K562 (cell line): ENCODE measurements around the gene LRRC25. TPM values are rescaled to one million over a fixed set of nuclear protein-coding genes. Genes with fewer than 3 reads are reported as not detected.

Source experiments
- BCLAF1 ChIP-seq, 2 experiments: fragments of 450-650 bp in 1 of 2; IDR thresholded peaks; 2 replicates each; pipeline ENCODE4 v1.6.1; 2011 to 2017; ENCODE audit warnings: low read depth in 2 of 2, antibody characterized with exemption in 1 of 2, borderline replicate concordance in 1 of 2, low read length in 1 of 2, mild to moderate bottlenecking in 1 of 2, mixed read lengths in 1 of 2; ENCODE audit not compliant: control insufficient read depth in 1 of 2
- CREB1 ChIP-seq, 2 experiments: sonication (generic) in 1 of 2; formaldehyde crosslinking in 1 of 2; IDR thresholded peaks; 2 replicates each; pipeline versions ENCODE4 v1.6.1 to v1.8.0; 2012 to 2022; ENCODE audit warnings: inconsistent platforms in 1 of 2, mild to moderate bottlenecking in 1 of 2, missing genetic modification reagents in 1 of 2, moderate library complexity in 1 of 2
- DMBX1 ChIP-seq: fragments of 250-450 bp; sonication (Bioruptor Pico); IDR thresholded peaks from 2 replicates; pipeline ENCODE4 v1.8.0; 2022; ENCODE audit warnings: inconsistent platforms, mild to moderate bottlenecking, moderate library complexity, borderline replicate concordance
- HMG20A ChIP-seq: fragments of 450-650 bp; formaldehyde crosslinking; conservative IDR thresholded peaks from 2 replicates; pipeline ENCODE4 v1.4.0; 2020; ENCODE audit warnings: mild to moderate bottlenecking, mixed read lengths
- HOMEZ ChIP-seq: fragments of 250-450 bp; sonication (Bioruptor Pico); IDR thresholded peaks from 2 replicates; pipeline ENCODE4 v1.4.0; 2020; ENCODE audit warnings: mild to moderate bottlenecking, moderate library complexity
- MITF ChIP-seq: IDR thresholded peaks from 2 replicates; pipeline ENCODE4 v1.6.1; 2014; ENCODE audit warnings: antibody characterized with exemption
- NELFE ChIP-seq: IDR thresholded peaks from 2 replicates; pipeline ENCODE4 v1.6.1; 2011; ENCODE audit warnings: mild to moderate bottlenecking; ENCODE audit not compliant: insufficient read depth, insufficient read length
- PHB2 ChIP-seq: fragments of 450-650 bp; IDR thresholded peaks from 2 replicates; pipeline ENCODE4 v1.6.1; 2017; ENCODE audit warnings: low read depth
- PKNOX1 ChIP-seq: fragments of 450-650 bp; IDR thresholded peaks from 2 replicates; pipeline ENCODE4 v1.6.1; 2016
- RBM22 ChIP-seq: fragments of 200-400 bp; formaldehyde crosslinking; IDR thresholded peaks from 2 replicates; pipeline ENCODE4 v1.6.1; 2018; ENCODE audit warnings: low read length, low read depth; ENCODE audit not compliant: poor library complexity, severe bottlenecking
- SOX6 ChIP-seq: fragments of 450-650 bp; IDR thresholded peaks from 2 replicates; pipeline ENCODE4 v1.6.1; 2014; ENCODE audit warnings: mild to moderate bottlenecking
- SPI1 ChIP-seq: IDR thresholded peaks from 2 replicates; pipeline ENCODE4 v1.6.1; 2011; ENCODE audit warnings: low read depth, low read length, control low read depth, borderline replicate concordance
- SRSF7 ChIP-seq: fragments of 200-400 bp; formaldehyde crosslinking; optimal IDR thresholded peaks from 2 replicates; pipeline ENCODE3; 2017; ENCODE audit warnings: mild to moderate bottlenecking, low read depth, low read length
- TAF7 ChIP-seq: fragments of 450-650 bp; IDR thresholded peaks from 2 replicates; pipeline ENCODE4 v1.6.1; 2016; ENCODE audit warnings: missing genetic modification characterization, missing compliant biosample characterization
- TCF7 ChIP-seq: sonication (generic); IDR thresholded peaks from 2 replicates; pipeline ENCODE4 v1.6.1; 2016; ENCODE audit warnings: antibody characterized with exemption, borderline replicate concordance
- TGIF2 ChIP-seq: sonication (generic); formaldehyde crosslinking; IDR thresholded peaks from 2 replicates; pipeline ENCODE4 v1.8.1; 2022; ENCODE audit warnings: mild to moderate bottlenecking, missing genetic modification reagents, moderate library complexity
- THAP7 ChIP-seq: fragments of 250-450 bp; sonication (Bioruptor Pico); IDR thresholded peaks from 2 replicates; pipeline ENCODE4 v1.5.0; 2021
- ZBTB8A ChIP-seq: fragments of 450-650 bp; IDR thresholded peaks from 2 replicates; pipeline ENCODE4 v1.6.1; 2018; ENCODE audit warnings: mild to moderate bottlenecking, moderate library complexity; ENCODE audit not compliant: partially characterized antibody
- ZNF232 ChIP-seq: sonication (generic); formaldehyde crosslinking; IDR thresholded peaks from 2 replicates; pipeline ENCODE4 v1.8.0; 2022; ENCODE audit warnings: mild to moderate bottlenecking, missing genetic modification reagents
- polyA plus RNA-seq, 8 experiments: library from polyadenylated mRNA; depleted of rRNA in 4 of 8; stranded (reverse) in 5 of 8; unstranded in 3 of 8; fragments of >200 nt; fragmentation: Nextera tagmentation in 2 of 8; fragmentation: Illumina TruSeq in 1 of 8; extraction: Ambion mirVana in 2 of 8; extraction: Trizol in 1 of 8; gene quantifications; 2 replicates each; pipeline versions ENCODE4 v1.2.1 to v1.2.3, GENCODE V29; 2011 to 2014; ENCODE audit warnings: inconsistent platforms in 1 of 8, missing spikeins in 1 of 8
- total RNA-seq, 7 experiments: library from RNA; depleted of rRNA in 6 of 7; stranded (reverse); fragments of >200 nt in 6 of 7; fragmentation: Illumina TruSeq in 2 of 7; extraction: Trizol in 2 of 7; gene quantifications; 2 replicates each; pipeline versions ENCODE4 v1.2.1 to v1.2.3, GENCODE V29; 2011 to 2021; ENCODE audit warnings: low replicate concordance in 1 of 7

Gene LRRC25
- total and polyA plus RNA-seq, 9 of the 15 experiments (the other 6 are each of a cell fraction or from before 2014, with no cell fraction given) = 0.07 to 0.36 (median 0.10) TPM; not detected in 3

GRCh38 chr19:18385675-18386542 lies 11.5 kb downstream of the LRRC25 start, which contains the start of gene GDF15 (continued):
- TF ChIP-seq DMBX1 (CRISPR knock-in tag) (peak; percentile 56), HOMEZ (CRISPR knock-in tag) (no peak), SRSF7 (no peak), MITF (0 out of 2 replicates have a peak, but pooled peaks have one; percentile 70), HMG20A (no peak), NELFE (peak; percentile 83), PHB2 (no peak), PKNOX1 (peak; percentile 29), TGIF2 (CRISPR knock-in tag) (no peak), ZNF232 (CRISPR knock-in tag) (no peak), BCLAF1 (IDR thresholded peaks at IDR 0.05; ENCODE audit: borderline replicate concordance in 1 of 2, control insufficient read depth in 1 of 2, low read depth in 2 of 2, low read length in 1 of 2) (peak in 1 of 2 experiments; percentile 79; a peak in 2 of 4 replicates), ZBTB8A (no peak), SPI1 (no peak), THAP7 (CRISPR knock-in tag) (no peak; the same call in 1 of the 2 replicates), CREB1 (IDR thresholded peaks at IDR 0.05) (peak; percentile 62; the same call in 1 of the 2 replicates), CREB1 (CRISPR knock-in tag; IDR thresholded peaks at IDR 0.05) (peak; percentile 65), SOX6 (peak; percentile 76), TCF7 (peak; percentile 75; the same call in 1 of the 2 replicates), TAF7 (tag) (peak; percentile 92), RBM22 (peak; percentile 98)
